Activated CD8-positive, alpha-beta memory T cell treated with anti-CD3 and anti-CD28 coated beads, Interleukin-2, amount 50 U/mL, for 48 hours (primary cell): ENCODE data around the gene CLEC2L.

Experiments used
- DNase-seq: peaks from one replicate; pipeline ENCODE4 v3.0.0-alpha.2; 2020

The CLEC2L gene

DNA sequence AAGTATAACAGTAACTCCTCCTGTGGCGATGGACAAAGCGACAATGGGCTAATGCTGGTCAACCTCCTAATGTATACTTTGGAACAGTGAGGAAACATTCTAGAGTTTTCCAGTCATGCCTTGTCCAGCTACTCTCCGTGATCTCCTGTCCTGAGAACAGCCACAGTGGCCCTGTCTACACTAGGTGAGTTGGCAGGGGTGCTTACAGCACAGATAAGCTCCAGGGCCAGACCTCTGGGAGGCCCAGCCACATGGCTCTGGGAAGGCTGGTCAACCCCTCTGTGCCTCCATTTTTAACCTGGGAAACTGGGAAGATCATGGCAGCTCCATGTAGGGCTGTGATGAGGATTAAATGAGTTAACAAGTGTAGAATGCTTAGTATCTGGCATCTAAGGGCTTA is 57.0 kb downstream of the CLEC2L start:
- peak; percentile 30 for DNase-seq

DNA sequence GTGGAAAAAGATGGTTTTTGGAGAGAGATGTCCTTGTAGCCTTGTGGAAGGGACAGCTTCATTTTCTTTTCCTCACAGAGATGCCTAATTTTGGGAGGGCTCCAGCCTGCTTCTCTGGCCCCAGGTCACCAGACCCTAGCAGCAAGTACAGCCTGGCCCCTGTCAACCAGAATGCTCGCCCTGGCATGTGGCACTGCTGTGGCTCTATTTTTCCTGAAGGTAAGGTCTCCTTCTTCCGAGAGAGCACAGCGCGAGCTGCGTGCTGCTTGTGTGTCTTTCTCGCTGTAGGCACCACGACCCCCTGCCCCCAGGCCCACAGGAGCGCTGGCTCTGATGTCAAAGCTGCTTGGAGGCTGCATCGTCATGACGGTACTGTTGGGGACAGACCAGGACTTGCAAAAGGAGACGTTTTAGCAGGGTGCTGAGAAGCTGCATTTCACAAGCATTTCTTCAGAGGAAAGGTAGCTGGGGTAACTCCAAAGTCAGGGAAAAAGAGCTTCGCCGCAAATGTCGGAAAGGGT is 58.7 kb downstream of the CLEC2L start:
- peak; percentile 40 for DNase-seq

GRCh38 chr7:139582671-139583155 is 59.2 kb downstream of the CLEC2L start:
- DNase-seq, result peak; percentile 50

GRCh38 chr7:139583826-139584553 is 60.5 kb downstream of the CLEC2L start:
- DNase-seq, result peak; percentile 42

- peak; percentile 25 for DNase-seq
Observed at GRCh38 chr7:139585042-139585441, 61.6 kb downstream of the CLEC2L start.

- no peak for DNase-seq
Observed at GRCh38 chr7:139586286-139586685, 62.8 kb downstream of the CLEC2L start.

- DNase-seq, result peak; percentile 34
Observed at GRCh38 chr7:139587535-139587934, 64.0 kb downstream of the CLEC2L start.

DNA sequence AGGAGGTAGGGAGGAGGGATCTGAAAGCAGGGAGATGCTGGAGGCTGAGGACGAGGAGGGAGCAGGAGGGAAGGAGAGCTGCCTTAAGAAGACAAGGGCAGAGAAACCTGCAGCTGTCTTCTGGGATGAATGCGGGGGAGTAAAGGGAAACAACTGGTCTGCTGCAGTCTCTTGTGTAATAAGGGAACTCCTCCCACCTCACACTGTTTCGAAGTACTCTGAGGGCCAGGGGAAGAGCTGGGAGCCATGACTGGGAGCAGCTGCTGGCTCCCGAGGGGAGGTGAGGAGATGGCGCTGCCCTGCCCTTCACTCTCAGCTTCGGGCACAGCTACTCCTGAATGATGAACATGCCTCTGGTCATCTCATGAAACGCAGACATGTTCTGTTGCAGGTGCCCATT is 65.1 kb downstream of the CLEC2L start:
- DNase-seq, result peak; percentile 28

GRCh38 chr7:139589474-139589873 is 66.0 kb downstream of the CLEC2L start:
- peak; percentile 41 for DNase-seq

DNA sequence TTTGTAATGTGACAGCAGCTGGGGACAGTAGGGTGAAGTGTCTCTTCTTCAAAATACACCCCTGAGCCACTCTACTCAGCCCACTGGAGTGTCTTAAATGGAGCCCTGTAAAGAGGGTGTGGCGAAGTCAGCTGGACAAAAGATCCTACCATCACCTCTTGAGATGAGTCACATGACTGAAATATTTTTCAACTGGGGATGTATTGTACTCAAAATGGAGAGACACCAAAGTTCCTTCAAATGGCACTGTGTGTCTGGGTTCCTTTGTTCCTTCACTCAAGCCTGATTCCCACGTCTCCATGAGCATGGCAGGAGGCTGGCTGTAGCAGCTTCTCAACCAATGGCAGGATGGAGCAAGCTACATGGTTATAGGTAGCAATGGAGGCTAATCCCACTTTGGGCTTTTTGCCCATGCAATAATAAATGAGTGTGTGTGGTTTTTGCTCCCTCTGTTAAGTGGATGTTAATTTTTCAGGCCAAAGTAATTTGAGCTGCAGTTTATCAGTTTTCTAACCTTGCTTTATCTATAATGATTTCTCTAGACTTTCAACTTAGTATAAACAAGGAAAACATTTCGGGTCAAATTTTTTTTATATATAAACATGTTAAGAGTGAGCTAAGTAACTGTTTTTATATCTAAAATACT is 68.2 kb downstream of the CLEC2L start:
- DNase-seq, result peak; percentile 33

- no peak for DNase-seq
Observed at GRCh38 chr7:139592801-139593461, 69.4 kb downstream of the CLEC2L start.

- DNase-seq, result no peak
Observed at GRCh38 chr7:139594090-139594489, 70.6 kb downstream of the CLEC2L start.
